ENCODE results near the gene TXNL4A. TPM values are rescaled to one million over a fixed set of nuclear protein-coding genes. Genes with fewer than 3 reads are reported as not detected.

Gene TXNL4A
- total RNA-seq: 10 to 100 TPM; 64.1 to 83.4 (median 76.7) TPM
- long read RNA-seq, donor 1, transcript TXNL4A-201 (3 exons, 3,504 nt): major isoform, 54 of 72 reads
- long read RNA-seq, donor 1, transcript TXNL4A-202 (4 exons, 803 nt): minor isoform, 8 of 72 reads
- long read RNA-seq, donor 1, partial matches to known transcripts: 1 of 72 reads
- long read RNA-seq, donor 1, other reads (novel, unspliced or antisense): 7 of 72 reads
- long read RNA-seq, donor 2, partial matches to known transcripts: 1 of 6 reads
- long read RNA-seq, donor 2, other reads (novel, unspliced or antisense): 1 of 6 reads

- Histone ChIP-seq H3K4me1 (ENCODE audit: low read depth) (peaks cover 13% of the 10 kb centered on the region), H3K9me3 (no peaks in the 10 kb centered on the region), H3K36me3 (ENCODE audit: low read depth) (no peaks in the 10 kb centered on the region), H3K4me3 (peak within 1 kb of the TSS; percentile 95)
- TF ChIP-seq, protein P1, sequence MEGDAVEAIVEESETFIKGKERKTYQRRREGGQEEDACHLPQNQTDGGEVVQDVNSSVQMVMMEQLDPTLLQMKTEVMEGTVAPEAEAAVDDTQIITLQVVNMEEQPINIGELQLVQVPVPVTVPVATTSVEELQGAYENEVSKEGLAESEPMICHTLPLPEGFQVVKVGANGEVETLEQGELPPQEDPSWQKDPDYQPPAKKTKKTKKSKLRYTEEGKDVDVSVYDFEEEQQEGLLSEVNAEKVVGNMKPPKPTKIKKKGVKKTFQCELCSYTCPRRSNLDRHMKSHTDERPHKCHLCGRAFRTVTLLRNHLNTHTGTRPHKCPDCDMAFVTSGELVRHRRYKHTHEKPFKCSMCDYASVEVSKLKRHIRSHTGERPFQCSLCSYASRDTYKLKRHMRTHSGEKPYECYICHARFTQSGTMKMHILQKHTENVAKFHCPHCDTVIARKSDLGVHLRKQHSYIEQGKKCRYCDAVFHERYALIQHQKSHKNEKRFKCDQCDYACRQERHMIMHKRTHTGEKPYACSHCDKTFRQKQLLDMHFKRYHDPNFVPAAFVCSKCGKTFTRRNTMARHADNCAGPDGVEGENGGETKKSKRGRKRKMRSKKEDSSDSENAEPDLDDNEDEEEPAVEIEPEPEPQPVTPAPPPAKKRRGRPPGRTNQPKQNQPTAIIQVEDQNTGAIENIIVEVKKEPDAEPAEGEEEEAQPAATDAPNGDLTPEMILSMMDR (IDR thresholded peaks at IDR 0.05): no peak
- peak; percentile 91 to 93 (median 91) for DNase-seq
- intact Hi-C loops (cut with DNase I, micrococcal nuclease): loop anchor here in 1 of 2 donors (5.0 kb wide), 1 partner anchor 159 kb away; no protein-coding TSS in a partner anchor
- ATAC-seq: peak; percentile 99
Measured at GRCh38 chr18:79988451-79989194, at the start of gene TXNL4A. TXNL4A (minus strand) TSS chr18:79988563; CDS start chr18:79988392, 171 bp downstream.

GRCh38 chr18:80037300-80037699, 48.9 kb upstream of the TXNL4A start:
- DNase-seq (no peak), ATAC-seq (no peak)
- H3K9me3 ChIP-seq: no peaks in the 10 kb centered on the region
- H3K36me3 ChIP-seq (ENCODE audit: low read depth): peaks cover 3% of the 10 kb centered on the region
- H3K4me1 ChIP-seq (ENCODE audit: low read depth): peaks cover 8% of the 10 kb centered on the region
- intact Hi-C loops (cut with DNase I, micrococcal nuclease): no loop called here
- TF ChIP-seq, protein P1 (IDR thresholded peaks at IDR 0.05): no peak
- no peak overlapping the region for H3K4me3 ChIP-seq

GRCh38 chr18:80035997-80036396, 47.6 kb upstream of the TXNL4A start:
- peaks cover 3% of the 10 kb centered on the region for H3K36me3 ChIP-seq (ENCODE audit: low read depth)
- ATAC-seq (no peak), DNase-seq (no peak)
- H3K9me3 ChIP-seq: no peaks in the 10 kb centered on the region
- peaks cover 8% of the 10 kb centered on the region for H3K4me1 ChIP-seq (ENCODE audit: low read depth)
- intact Hi-C loops (cut with DNase I, micrococcal nuclease): no loop called here
- H3K4me3 ChIP-seq: no peak overlapping the region
- TF ChIP-seq, protein P1 (IDR thresholded peaks at IDR 0.05): no peak

DNA sequence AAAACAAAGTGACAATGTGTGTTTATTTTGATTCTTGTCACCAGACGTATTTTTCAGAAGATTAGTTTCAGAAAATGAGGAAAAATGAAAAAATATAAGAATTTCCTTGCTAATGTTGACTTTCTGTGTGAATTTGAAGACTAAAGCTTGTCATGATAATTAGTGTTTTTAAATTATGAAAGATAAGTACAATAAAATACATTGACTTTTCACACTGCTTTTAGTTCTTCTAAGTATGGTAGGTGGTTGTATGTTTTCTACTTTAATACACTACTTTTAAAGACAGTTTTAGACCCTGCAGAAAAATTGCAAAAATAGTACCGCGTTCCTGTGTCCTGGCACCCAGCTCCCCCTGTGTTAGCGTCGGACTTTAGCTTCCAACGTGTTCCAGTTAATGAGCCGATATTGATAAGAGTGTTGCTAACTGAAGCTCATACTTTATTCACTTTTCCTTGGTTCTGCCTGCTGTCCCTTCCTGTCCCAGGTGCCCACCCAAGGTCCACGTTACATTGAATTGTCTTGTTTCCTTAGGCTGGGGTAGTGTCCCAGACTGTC, 46.6 kb upstream of the TXNL4A start:
- H3K4me1 ChIP-seq (ENCODE audit: low read depth): peaks cover 8% of the 10 kb centered on the region
- intact Hi-C loops (cut with DNase I, micrococcal nuclease): no loop called here
- peak overlapping the region; percentile 43 for H3K4me3 ChIP-seq
- TF ChIP-seq, protein P1 (IDR thresholded peaks at IDR 0.05): no peak
- no peak for ATAC-seq
- no peaks in the 10 kb centered on the region for H3K9me3 ChIP-seq
- no peak for DNase-seq
- H3K36me3 ChIP-seq (ENCODE audit: low read depth): peaks cover 3% of the 10 kb centered on the region

DNA sequence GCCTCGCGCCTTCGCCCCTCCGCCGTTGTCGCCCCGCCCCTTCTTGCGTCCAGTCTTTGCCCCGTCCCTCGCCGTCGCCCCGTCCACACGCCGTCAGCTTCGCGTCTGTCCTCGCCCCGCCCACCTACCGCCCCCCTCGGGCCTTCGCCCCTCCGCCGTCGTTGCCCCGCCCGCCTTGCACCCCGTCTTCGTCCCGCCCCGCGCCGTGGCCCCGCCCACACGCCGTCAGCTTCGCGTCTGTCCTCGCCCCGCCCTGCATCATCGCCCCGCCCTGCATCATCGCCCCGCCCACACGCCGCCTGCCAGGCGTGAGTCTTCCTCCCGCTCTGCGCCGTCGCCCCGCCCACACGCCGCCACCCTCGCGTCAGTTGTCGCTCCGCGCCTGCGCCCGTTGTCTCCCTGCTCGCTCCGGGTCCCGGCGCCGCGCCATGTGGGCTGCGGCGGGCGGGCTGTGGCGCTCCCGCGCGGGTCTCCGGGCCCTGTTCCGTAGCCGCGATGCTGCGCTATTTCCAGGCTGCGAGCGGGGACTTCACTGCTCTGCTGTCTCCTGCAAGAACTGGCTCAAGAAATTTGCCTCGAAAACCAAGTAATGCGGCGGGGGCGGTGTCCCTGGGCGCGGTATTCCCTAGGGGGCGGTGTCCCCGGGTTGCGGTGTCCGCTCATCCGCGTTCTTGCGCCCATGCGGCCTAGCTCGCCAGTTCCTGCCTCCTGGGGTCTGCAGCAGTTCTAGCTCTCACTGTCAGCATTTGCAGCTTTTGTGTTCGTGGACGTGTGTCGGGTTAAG, 45.9 kb upstream of the TXNL4A start, which contains the start of gene RBFA:
RBFA (plus strand) TSS at position 367 of the 784 bp plus-strand sequence; CDS start at position 429, 62 bp downstream.
- intact Hi-C loops (cut with DNase I, micrococcal nuclease): no loop called here
- Histone ChIP-seq H3K9me3 (no peaks in the 10 kb centered on the region), H3K36me3 (ENCODE audit: low read depth) (peaks cover 3% of the 10 kb centered on the region), H3K4me1 (ENCODE audit: low read depth) (peaks cover 8% of the 10 kb centered on the region), H3K4me3 (peak within 1 kb of the TSS; percentile 43)
- DNase-seq (peak; percentile 100), ATAC-seq (peak; percentile 91)
- TF ChIP-seq, protein P1 (IDR thresholded peaks at IDR 0.05): peak; percentile 17
